HG02885 (cell line): ENCODE measurements around the gene TRIP11.

Experiments
- ATAC-seq: cut with Tn5 transposase; IDR thresholded peaks from one replicate; pipeline ENCODE4 v1.9.1; 2021; ENCODE audit warnings: mild to moderate bottlenecking; ENCODE audit not compliant: unreplicated experiment, poor library complexity

The TRIP11 gene

DNA sequence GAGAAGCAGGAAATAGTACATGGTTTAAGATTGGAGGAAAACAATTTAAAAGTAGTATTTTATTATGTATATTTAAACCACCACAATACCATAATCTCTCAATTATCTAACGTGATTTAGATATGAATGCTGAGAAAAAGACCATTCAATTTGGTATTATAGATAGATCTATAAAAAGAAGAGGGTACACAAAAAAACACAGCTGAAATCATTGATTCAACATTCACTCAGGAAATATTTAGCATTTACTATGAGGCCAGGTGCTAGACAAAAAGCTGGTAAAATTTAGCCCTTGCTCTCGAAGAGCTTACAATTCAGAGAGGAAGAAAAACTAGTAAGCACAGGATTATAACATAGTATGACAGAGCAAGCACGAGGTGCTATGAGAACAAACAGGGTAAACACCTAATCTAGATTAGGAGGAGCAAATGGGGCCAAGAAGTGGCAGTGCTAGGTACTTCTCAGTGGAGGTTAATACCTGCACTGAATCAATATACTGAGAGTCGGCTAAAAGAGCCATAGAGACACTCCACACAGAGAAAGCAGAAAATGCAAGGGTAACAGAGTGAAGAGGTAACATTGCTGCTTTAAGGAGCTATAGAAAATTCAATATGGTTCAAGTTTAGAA is 27.6 kb downstream of the TRIP11 start:
- ATAC-seq = no peak

DNA sequence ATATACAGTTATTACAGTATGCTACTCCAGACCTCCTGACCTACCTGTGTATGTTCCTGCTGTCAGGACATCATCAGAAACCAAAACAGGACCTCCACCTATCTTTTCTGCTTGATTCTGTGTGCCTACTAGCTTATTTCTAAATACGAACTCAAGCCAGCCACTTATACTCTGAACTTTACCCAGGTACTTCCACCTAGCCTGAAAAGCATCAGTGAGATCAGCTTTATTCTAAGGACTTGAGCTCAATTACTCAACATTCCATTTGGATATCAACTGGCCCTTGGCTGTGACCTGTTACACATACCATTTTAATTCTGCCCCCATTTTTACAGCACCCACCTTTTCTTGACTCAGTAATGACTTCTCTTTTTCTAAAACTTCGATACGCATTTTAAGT is 29.2 kb downstream of the TRIP11 start:
- ATAC-seq = no peak

GRCh38 chr14:92009604-92010003 is 30.3 kb downstream of the TRIP11 start:
- ATAC-seq = no peak

DNA sequence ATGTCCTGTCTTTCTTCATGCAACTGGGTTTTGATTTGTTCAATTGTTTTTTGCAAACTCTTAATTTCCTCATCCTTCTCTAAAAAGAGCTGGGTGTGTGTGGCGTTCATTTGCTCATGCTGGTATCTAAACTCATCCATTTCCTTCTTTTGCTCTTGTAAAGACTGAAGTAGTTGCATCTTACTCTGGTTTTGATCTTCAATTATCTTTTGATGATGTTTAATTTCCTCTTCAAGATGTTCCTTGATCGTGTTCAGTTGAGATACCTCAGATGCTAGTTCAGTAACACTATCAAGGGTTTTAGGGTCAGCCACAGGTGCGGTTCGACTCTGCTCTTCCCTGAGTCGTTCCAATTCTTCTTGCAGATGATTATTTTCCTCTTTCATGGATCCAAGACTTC is 34.8 kb downstream of the TRIP11 start:
- ATAC-seq = no peak

DNA sequence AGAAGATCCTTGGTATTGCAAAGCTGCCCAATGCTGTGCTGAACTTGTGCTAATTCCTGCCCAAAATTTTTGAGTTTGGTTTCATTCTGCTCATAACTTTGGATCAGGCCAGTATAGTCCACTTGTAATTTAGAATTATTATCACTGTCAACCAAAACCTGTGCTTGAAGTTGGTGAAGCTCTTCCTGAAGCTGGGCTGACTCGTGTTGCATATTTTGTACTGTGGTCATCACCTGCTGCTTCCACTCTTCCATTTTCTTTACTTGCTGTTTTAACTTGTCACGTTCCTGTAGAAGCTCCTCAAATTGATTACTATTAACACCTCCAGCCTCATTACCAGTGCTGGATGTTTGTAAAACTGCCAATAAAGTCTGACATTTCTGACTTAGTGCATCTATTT is 35.8 kb downstream of the TRIP11 start:
- no peak for ATAC-seq

GRCh38 chr14:91998667-91999570 is 40.9 kb downstream of the TRIP11 start:
- ATAC-seq = no peak

- ATAC-seq = no peak
These were observed 42.4 kb downstream of the TRIP11 start for GRCh38 chr14:91997492-91997891.

DNA sequence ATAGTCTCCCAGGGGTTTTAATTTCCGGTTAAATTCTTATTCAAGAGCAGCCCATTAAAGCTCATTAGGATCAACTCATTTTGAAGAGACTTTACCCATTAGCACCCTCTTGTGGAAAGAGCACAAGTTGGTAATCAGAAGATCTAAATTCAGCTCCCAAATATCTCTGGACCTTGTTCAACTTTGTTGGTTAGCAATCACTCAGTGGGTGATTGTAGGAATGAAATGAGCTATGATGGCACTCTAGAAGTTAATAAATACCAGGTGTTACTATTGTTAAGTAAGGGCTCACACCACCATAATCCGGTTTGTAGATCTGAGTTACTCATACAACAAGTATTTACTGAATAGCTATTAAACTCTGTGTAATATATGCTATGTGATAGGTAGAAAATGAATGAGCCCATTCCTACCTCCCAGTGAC is 42.9 kb downstream of the TRIP11 start:
- no peak for ATAC-seq

DNA sequence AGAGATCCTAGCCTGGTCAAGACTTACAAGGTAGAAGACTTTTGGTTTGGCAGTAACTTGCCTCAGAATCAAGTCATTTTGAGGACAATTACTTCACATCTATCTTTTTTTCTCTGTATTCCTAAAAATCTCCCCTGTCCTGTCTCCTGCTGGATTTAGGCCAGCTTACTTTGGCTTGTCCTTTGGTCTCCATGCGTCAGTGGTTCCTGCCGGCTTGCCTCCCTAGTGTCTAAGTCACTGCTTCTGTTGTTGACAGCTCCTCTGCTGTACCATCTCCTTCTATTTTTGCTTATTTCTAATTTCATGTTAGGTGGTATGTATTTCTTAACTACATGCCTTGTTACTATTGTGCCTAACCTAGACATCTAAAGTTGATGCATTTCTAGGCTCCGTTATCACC is 52.7 kb downstream of the TRIP11 start:
- no peak for ATAC-seq

DNA sequence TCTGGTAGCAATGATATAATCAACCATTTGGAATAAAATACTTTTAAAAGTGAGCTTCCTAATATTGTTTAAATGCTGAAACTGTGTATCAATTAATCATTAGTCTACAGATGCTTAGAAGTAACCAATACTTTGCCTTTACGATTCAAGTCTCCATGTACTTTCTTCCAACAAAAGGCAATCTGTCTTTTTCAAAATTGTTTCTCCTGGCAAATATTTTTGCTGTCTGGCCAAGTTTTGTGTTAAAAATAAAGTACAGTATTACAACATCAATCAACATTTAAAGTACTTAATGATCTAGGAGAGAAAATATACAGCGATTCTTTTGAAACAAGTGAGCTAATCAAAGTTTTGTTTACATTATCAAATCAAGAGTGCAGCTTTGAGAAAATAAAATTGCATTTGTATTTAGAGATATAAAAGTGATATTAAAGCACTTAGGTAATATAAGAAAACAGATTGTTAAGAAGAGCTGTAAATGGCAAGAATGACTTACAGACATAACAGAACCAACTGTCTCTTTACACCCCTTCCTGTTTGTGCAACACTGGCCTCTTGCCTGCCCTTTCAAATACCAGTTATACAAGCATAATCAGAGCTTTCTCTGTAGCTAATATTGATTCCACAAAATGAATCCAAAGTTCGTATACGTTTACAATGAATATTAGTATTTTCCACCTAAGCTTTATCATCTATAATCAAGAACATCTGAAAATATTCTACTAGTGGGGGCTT is 54.2 kb downstream of the TRIP11 start:
- no peak for ATAC-seq

DNA sequence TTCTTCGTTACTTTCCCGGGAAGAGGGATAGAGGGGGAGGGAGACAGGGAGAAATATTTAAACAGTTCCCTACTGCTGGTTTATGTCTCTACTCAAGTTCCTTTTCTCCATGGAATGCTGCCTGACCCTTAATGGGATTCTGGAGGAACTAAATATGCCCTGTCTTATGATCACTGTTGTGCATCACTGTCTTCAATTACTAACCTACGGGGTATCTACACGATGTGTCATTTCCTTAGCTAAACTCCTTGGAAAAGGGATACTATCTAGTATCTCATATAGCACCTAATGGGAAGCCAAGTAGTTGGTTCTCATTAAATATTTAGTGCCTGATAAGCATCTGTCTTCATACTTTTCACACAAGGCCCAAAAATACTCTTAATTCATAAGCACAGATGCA is 54.9 kb downstream of the TRIP11 start:
- ATAC-seq = no peak

DNA sequence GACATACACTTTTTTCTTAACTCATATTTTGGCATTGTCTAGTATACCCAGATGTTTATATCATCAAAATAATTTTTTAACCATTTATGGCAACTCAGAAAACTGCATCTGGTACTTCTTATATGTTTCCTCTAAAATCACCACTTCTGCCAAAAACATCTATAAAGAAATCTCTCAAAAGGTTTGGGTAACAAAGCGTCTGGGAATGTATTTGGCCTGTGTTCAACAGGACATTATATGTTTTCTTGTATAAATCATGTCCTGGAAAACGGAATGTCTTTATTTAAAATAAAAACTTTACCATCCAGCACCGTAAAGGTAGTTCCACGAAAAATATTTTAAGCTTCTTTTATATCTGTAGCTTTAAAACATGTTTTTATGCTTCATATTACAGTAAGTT is 56.3 kb downstream of the TRIP11 start:
- no peak for ATAC-seq

- peak; percentile 82 for ATAC-seq
These were observed 59.7 kb downstream of the TRIP11 start for GRCh38 chr14:91980157-91980556.

GRCh38 chr14:91977884-91978283 is 62.0 kb downstream of the TRIP11 start:
- no peak for ATAC-seq

DNA sequence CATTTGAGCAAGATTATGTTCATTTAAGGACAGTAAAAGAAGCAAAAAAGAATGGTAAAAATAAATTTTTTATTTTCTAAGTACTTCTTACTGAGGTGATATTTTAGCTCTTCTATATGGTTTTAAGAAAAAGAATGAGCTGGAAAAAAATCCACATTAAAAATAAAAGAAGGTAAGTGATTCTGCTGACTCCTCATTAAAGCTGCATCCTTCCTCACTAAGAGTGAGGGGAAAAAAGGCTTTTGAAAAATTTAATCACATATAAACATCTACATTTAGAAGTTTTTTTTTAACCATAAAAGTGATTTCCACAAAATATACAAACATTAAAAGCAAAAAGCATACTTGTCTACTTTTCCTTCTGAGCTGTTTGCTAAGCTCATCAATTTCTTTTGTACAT is 64.1 kb downstream of the TRIP11 start:
- ATAC-seq = no peak

- no peak for ATAC-seq
These were observed 68.6 kb downstream of the TRIP11 start for GRCh38 chr14:91971188-91971778.

DNA sequence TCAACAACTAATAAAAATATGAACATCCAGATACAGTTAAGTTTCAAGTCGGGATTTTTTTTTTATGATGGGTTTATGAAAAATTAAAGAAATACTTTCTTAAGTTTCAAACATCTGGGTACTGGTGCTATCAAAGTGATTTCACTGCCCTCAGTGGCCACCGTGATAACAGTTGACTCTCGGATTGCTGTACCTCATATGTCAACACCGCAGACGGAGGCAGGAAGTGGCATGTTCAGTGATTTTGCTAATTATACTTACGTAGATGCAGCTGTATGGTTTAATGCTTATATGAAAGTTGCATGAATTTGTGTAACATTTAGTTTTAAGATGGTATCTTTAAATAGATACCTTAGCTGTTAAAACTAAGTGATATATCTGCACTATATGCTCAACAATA is 71.6 kb downstream of the TRIP11 start:
- no peak for ATAC-seq

- no peak for ATAC-seq
These were observed 75.1 kb downstream of the TRIP11 start for GRCh38 chr14:91964724-91965123.

GRCh38 chr14:91964011-91964410 is 75.8 kb downstream of the TRIP11 start:
- no peak for ATAC-seq

- ATAC-seq = no peak
These were observed 76.4 kb downstream of the TRIP11 start for GRCh38 chr14:91963465-91963864.
